Measurements from ENCODE around the gene MCCD1.

Gene MCCD1

DNA sequence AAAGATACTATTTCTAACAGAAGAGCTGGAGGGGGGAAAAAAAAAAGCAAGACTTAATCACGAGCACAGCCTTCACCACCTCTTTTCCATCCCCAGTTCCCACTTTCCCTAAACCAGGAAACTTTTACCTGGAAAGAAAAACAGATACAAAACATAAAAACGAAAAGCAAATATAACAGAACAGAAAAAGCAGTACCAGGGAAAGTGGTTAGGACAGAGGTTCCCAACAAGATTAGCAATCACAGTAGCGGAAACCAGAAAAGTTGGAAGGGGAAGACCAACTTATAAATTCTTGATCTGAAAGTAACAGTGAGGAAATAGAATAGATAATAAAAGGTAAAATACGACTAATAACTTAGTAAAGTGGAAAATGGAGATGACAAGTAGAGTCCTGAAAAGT, 11.9 kb downstream of the MCCD1 start:
- peak overlapping the region; percentile 85 for H3K4me3 ChIP-seq (ENCODE audit: low read length)
- TF ChIP-seq CTCF (conservative IDR thresholded peaks at IDR 0.05; ENCODE audit: low read depth, low read length): no peak
- no peak for DNase-seq (ENCODE audit: low read depth)

DNA sequence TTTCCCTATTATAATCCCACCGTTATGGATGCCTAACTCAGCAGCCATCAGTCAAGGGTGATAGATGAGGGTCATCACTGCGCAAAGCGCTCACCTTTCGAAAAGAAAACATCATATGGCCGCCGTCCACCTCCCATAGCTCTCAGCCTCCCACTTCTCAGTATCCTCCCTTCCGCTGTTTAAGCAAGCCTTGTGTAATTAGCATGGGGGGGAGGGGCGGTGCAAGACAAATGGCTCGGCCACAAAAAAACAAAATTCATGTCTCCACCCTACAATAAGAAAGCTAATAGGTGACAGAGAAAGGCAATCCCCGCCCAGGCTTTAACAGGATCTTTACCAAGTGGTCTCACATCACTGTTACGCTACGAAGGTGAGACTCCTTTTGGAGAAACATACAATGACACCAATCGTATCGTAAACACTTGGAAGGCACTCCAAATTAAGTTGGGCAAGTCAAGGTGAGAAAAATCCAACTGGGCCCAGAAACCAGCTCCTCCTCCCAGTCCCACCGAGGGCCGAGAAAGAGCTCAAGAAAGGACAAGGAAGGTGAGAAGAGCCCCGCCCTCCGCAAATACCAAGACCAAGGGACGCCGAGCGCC, 12.4 kb downstream of the MCCD1 start:
- peak; percentile 19 for DNase-seq (ENCODE audit: low read depth)
- H3K4me3 ChIP-seq (ENCODE audit: low read length): peak overlapping the region; percentile 85
- TF ChIP-seq CTCF (conservative IDR thresholded peaks at IDR 0.05; ENCODE audit: low read depth, low read length): no peak

GRCh38 chr6:31541658-31542521, 13.1 kb downstream of the MCCD1 start, which contains the start of gene DDX39B:
Gene DDX39B (minus strand): TSS chr6:31542003. CDS start chr6:31540532, 1,471 bp downstream.
- DNase-seq (ENCODE audit: low read depth): peak; percentile 92
- TF ChIP-seq CTCF (conservative IDR thresholded peaks at IDR 0.05; ENCODE audit: low read depth, low read length): no peak
- peak within 1 kb of the TSS; percentile 85 for H3K4me3 ChIP-seq (ENCODE audit: low read length)

- no peak overlapping the region for H3K4me3 ChIP-seq (ENCODE audit: low read length)
- no peak for TF ChIP-seq CTCF (conservative IDR thresholded peaks at IDR 0.05; ENCODE audit: low read depth, low read length)
- no peak for DNase-seq (ENCODE audit: low read depth)
Measured at GRCh38 chr6:31543639-31544038, 14.9 kb downstream of the MCCD1 start.

- TF ChIP-seq CTCF (conservative IDR thresholded peaks at IDR 0.05; ENCODE audit: low read depth, low read length): no peak
- H3K4me3 ChIP-seq (ENCODE audit: low read length): no peak overlapping the region
- DNase-seq (ENCODE audit: low read depth): no peak
Measured at GRCh38 chr6:31544676-31545075, 15.9 kb downstream of the MCCD1 start.

DNA sequence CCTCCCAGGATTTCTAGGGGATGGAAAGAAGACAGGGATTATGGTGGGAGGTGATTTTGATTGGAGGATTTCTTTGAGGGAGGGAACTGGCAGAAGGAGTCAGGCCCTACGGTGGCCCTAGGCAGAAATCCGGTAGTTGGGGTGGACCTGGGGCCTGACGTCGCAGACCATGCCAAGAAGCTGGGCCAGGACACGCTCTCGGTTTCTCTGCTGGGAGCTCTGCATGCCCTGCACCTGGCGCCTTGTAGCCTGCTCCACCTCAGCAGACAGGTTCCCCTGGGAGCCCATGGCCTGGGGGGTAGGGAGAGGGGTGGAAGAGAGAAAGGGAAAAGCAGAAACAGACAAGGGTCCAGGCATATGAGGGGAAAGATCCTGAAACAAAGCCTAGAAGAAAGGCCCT, 16.5 kb downstream of the MCCD1 start:
- no peak overlapping the region for H3K4me3 ChIP-seq (ENCODE audit: low read length)
- no peak for TF ChIP-seq CTCF (conservative IDR thresholded peaks at IDR 0.05; ENCODE audit: low read depth, low read length)
- no peak for DNase-seq (ENCODE audit: low read depth)
